SH-SY5Y (cell line): ENCODE results near the gene NCF4.

ENCODE experiments used
- GATA2 ChIP-seq: IDR thresholded peaks from 2 replicates; pipeline ENCODE4 v1.6.1; 2011; ENCODE audit warnings: mild to moderate bottlenecking, low read depth, low read length
- GATA3 ChIP-seq: IDR thresholded peaks from 2 replicates; pipeline ENCODE4 v1.6.1; 2011; ENCODE audit warnings: low read depth, mild to moderate bottlenecking, low read length, moderate library complexity

The NCF4 gene

DNA sequence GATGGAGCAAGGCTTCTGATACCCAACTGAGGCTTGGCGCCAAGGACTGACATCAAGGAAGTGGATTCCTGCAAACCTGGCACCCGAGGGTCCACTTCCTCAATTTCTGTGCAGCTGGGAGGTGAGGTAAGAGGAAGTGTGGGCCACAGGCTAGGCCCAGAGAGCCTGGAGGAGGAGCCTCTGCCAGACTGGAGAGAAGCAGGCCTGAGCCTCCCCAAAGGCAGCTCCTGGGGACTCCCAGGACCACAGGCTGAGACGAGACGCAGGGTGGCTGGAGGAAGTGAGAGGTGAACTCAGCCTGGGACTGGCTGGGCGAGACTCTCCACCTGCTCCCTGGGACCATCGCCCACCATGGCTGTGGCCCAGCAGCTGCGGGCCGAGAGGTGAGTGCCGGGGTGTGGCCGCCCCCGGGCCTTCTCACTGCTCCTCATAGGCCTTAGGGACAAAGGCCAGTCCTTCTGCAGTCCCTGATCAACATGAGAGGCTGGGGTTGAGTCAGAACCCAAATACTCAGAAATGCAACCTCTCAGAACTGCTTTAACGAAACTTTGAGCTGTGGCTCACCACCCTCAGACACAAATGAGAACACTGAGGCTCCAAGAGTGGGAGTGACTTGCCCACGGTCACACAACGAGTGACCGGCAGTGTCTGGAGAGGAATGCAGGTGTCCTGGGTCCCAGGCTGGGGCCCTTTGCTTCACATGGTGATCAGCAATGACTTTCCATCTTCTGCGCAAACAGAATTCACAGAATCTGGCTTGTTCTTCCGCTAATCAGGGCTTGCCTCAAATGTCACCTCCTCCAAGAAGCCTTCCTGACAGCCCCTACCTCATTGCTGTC is at the start of gene NCF4:
NCF4 (plus strand) TSS at position 186 of the 839 bp plus-strand sequence; CDS start at position 352, 166 bp downstream.
- no peak for TF ChIP-seq GATA2

DNA sequence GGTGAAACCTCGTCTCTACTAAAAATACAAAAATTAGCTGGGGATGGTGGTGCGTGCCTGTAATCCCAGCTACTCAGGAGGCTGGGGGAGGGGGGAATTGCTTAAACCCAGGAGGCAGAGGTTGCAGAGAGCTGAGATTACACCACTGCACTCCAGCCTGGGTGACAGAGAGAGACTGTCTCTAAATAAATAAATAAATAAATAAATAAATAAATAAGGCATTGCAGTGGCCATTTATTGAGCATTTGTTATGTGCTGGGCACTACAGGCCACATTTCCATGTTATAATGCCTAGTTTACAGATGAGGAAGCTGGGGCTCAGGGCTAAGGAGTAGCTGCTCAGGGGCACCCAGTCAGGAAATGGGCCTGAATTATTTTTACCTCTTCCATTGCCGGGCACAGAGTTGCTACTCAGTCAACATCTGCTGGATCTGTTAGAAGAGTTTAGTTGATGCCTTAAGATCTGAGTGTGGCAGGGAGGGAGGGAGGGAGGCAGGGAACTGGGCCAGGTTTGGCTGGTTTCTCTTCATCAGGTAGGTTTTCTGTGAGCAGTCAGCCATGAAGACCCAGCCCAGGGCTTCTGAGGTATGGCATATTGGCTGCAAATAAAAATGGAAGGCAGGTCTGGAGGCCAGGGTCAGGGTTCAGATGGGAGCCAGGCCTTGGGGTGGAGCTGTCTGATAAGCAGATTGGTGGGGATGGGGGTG is 49.6 kb upstream of the NCF4 start:
- TF ChIP-seq GATA3 (no peak), GATA2 (no peak)

DNA sequence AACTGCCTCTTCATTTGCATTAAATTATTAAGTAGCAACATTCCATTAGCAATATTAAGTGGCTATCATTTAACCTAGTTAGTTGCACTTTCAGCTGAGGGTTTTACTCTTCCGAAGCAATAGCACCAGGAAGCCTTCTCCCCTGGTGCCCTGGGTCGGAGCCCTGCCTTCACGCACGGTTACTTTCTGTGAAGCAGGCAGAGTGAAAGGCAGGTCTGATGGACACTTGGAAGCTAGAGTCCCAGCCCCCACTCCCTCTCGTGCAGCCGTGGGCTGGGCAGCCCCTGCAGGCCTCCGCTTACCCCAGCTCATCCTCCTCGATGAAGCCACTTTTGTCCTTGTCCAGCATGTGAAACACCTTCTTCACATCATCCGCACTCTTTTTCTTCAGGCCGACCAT is 46.0 kb upstream of the NCF4 start:
- TF ChIP-seq GATA2 (no peak), GATA3 (no peak)

DNA sequence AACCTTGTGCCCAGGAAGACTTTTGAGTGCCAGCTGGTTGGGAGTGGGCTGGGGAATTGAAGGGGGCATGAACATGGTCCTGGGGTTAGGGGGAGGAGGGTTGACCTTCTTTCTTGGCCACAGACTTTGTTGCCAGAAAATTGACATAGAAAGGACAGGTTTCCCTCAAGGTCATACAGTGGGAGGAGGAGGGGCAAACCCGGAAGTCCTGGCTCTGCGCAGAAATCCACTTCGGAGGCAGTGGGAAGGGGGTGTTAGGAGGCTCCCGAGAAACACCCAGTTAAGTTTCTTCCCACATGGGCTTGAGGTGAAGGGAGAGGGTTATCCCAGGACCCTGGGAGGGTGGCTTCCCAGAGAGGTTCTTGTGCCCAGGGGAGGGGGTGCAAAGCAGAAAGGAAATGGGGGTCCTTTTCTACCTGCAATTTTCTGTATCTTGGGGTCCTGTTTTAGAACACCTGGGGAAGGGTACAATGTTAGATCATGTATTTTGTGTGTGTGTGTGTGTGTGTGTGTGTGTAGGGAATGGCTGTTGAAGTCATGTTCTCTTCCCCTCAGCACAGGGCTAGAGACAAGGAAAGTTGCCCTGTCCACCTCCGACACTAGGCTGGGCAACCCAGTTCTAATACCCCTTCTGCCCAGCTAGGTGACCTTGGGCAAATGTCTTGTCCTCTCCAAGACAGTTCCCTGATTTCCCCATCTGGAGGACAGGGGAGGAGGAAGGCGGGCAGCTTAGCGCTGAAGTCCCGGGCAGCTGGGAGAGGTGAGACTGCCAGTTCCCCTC is 45.1 kb upstream of the NCF4 start:
- no peak for TF ChIP-seq GATA3

DNA sequence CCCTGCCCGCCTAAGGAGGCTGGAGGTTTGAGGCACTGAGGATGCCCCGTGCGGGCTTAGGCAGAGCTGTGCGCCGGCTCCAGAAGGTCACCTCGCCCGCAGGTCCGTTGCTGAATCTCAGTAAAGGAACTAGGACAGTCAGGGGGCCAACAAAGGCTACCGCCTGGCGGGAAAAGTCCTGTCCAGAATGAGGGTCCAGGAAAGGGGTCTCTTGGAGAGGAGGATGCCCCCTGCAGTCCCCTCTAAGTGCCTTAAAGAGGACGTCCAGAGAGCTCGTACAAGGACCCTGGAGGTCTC is 44.5 kb upstream of the NCF4 start:
- TF ChIP-seq GATA2 (no peak), GATA3 (no peak)

DNA sequence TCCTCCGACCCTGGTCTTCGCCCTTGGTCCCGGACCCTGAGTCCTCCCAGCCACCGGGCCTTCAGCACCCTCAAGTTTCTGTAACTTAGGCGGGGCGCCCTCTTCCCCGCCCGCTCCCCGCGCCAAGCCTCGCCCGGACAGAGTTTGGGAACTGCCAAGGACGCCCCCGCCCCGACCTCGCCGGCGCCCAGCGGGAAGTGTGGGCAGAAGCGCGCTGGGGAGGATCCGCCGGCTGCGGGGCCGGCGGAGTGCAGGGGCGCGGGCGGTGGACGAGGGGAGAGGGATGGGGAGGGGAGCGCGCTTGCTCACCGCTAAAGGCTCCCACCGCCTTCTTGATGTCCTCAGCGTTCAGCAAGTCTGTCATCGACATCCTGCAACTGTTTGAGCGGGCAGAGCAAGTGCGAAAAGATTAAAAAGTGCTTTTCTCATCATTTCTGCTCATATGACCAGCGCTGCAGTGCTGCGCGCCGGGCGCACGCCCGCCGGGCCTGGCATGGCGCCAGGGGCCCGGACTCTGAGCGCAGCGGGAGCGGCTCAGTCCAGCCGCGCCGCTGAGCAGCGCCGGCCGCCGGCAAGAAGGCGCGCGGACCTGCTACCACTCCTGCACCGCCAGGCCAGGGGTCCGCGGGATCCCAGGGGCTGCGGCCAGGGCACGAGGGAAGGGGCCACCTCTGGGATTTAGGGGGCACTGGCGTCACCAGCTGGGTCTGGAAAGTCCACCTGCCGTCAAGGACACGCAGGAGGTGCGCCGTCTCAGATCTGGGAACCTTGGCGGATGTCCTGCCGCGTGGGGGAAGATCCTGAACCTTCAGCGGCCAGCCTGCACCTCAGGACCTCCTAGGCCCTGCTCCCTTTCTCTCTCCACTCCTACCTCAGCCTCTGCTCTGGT is 43.9 kb upstream of the NCF4 start, which contains the start of gene PVALB:
PVALB (minus strand) TSS at position 400 of the 889 bp plus-strand sequence; CDS start at position 370, 30 bp downstream.
- TF ChIP-seq GATA2 (no peak), GATA3 (no peak)

DNA sequence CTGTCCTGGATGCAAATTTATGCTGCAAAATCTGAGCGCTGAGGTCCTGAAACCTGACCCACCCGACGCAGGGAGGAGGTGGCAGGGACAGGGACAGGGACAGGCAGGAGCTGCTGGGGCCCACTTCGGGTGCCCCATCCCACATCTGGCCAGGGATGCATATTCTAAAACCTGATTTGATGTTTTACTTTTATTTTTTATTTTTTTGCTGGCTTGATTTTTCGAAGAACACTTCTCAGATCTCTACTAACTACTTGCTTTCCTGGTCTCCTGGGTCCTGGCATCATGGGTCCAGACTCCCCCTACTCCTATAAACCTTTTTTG is 43.3 kb upstream of the NCF4 start:
- TF ChIP-seq GATA3 (no peak), GATA2 (no peak)

DNA sequence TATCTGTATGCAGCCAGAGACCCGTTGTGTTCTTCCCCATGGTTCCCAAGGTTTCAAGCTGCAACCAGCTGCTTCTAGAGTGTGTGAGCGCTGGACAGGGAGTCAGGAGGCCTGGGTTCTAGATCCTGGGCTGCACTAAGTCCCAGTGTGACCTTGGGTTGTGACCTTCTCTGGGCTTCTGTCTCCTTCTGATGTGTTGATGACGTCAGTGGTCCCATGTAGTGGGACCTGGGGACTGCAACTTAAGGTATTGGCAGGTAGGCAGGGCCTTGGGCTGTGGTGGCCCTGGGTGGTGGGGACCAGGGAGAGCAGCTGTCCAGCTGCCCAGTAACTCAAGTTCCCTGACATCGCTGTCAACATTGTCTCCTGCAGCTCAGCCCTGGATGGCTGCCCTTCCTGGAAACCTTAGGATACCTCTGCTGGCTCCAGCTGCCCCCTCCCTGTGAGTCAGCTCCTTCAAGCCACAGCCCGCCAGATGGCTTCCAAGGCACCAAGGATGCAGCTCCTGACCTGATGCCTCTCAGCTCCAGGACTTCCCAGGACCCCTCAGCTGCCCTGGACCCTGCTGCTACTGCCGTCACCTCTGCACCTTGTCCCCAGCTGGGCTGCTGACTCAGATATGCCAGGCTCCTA is 42.7 kb upstream of the NCF4 start:
- TF ChIP-seq GATA2, result no peak
- TF ChIP-seq GATA3, result no peak

DNA sequence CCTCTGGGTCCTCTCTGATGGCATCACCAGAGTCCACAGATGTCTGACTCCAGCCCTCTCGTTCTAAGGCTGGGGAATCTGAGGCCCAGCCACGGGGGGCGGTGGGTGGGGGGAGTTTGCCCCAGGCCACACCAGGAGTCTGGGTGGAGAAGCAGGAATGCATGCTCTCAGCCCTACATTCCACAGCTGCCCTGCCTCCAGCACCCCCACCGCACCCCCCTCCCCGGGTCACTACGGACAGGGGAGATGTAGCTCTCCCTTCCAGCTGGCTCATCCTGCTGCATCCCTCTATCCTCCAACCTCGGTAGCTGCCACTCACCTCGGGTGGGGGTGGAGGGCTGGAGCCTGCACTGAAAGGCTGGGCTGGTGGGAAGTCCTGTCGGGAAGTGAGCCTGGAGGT is 41.7 kb upstream of the NCF4 start:
- TF ChIP-seq GATA3 (no peak), GATA2 (no peak)

DNA sequence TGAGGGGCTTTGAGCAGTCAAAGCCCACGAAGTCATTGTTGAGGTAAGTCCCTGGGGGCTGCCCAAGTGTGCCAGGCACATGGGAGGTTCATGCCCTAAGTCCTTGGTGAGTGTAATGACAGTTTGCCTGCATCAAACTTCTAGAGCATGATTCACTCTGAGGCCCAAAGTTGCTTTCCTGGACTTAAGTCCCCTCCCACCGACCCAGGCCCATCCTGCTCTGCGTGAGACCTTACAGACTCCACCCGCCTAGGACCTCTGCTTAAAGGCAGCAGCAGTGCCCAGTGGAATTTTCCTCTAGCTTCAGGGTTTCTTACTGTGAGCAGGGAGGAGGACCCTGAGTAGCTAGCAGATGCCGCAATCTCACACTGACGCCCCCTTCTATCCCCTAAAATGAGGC is 38.2 kb upstream of the NCF4 start:
- no peak for TF ChIP-seq GATA3
- no peak for TF ChIP-seq GATA2

DNA sequence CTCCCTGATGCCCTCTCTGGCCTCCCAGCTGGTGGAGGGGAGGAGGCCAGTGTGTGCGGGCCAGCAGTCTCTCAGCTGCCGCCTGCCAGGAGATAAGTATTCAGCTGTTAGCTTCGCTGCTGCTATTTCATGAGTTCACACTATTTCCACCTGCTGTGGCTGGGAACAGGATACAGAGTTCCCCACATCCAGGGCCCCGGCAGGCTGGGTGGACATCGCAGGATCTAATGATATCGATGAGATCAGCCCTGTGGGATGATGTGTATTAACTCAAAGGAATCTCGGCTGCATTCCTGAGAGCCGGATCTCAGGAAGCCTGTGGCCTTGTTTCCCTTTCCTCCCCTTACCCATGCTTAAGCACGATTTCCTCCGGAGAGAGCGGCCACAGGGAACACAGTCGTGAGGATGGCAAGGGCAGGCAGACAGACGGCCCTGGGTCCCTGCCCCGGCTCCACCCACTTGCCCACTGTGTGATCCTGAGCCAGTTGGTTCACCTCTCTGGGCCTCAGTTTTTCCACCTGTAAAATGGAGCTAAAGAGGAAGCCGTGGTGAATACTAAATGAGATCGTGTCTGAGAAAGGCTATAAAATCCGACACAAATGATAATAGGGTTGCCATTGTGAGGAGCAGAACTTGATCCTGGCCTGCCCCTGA is 37.5 kb upstream of the NCF4 start:
- TF ChIP-seq GATA3 (no peak), GATA2 (no peak)

DNA sequence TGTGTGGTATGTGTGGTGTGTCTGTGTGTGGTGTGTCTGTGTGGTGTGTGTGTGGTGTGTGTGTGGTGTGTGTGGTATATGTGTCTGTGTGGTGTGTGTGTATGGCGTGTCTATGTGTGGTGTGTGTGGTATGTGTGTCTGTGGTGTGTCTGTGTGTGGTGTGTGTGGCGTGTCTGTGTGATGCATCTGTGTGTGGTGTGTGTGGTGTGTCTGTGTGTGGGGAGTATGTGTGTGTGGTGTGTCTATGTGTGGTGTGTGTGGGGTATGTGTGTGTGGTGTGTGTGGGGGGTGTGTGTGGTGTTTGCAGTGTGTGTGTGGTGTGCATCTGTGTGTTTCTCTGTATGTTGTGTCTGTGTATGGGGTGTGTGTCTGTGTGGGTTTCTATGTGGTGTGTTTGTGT is 36.2 kb upstream of the NCF4 start:
- TF ChIP-seq GATA2 (no peak), GATA3 (no peak)

DNA sequence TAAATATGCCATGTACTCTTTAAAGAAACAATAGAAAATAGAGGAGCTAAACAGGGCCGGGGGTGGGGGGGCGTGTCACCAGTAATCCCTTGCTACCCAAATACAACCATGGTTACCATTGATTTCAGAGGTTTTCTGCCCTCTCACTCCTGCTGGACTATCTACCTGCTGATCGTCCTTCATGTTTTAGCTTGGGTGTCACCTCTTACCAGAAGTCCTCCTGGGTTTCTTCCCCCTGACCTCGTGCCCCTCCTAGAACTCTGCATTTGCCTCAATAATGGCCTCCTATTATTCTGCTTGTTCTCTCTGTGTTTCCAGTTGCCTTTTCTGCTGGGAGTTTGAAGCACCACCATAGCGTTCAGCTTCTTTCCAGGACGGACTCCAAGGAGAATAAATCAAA is 34.5 kb upstream of the NCF4 start:
- no peak for TF ChIP-seq GATA3
- TF ChIP-seq GATA2, result no peak

DNA sequence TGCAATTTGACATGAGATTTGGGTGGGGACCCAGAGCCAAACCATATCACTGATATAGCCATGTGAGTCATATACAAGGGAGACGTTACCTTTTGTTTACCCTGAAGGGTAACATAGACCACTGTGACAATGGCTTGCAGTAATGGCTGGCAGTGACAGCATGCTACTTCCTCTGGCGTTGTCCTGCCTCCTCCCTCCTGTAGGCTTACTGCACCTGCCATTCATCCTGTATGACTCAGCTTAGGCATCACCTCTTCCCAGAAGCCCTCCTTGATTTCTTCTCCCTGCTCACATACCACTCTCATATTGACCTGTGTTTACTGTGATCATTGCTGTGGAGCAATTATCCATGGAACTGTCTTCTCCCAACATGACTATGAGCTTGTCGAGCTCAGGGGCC is 32.0 kb upstream of the NCF4 start:
- TF ChIP-seq GATA2 (no peak), GATA3 (no peak)
